ENCODE measurements around the gene PSAP. TPM values are rescaled to one million over a fixed set of nuclear protein-coding genes. Genes with fewer than 3 reads are reported as not detected.

Gene PSAP
- total and polyA plus RNA-seq, 2 experiments from 2014 or later: 151 to 391 TPM

GRCh38 chr10:71770255-71770654, 80.8 kb downstream of the PSAP start:
- Histone ChIP-seq H3K4me2 (no peak overlapping the region), H3K79me2 (replicated peaks; ENCODE audit: insufficient read depth) (no peaks in the 10 kb centered on the region), H3K4me1 (ENCODE audit: insufficient read depth) (no peaks in the 10 kb centered on the region), H2AFZ (no peak overlapping the region), H4K20me1 (replicated peaks; ENCODE audit: insufficient read depth) (no peaks in the 10 kb centered on the region), H3K27me3 (ENCODE audit: insufficient read depth) (peaks cover 12% of the 10 kb centered on the region; the same call in 1 of the 2 replicates), H3F3A (replicated peaks; ENCODE audit: low read depth) (no peaks in the 10 kb centered on the region), H3K36me3 (ENCODE audit: insufficient read depth) (no peaks in the 10 kb centered on the region), H3K27ac (ENCODE audit: low read depth) (no peak overlapping the region), H3K9me2 (ENCODE audit: insufficient read depth) (no peaks in the 10 kb centered on the region), H3K4me3 (no peak overlapping the region)
- Mint-ChIP-seq H3K27ac (no peak overlapping the region), H3K36me3 (ENCODE audit: low read depth) (no peaks in the 10 kb centered on the region), H3K27me3 (ENCODE audit: insufficient read depth, low read depth, poor library complexity) (peaks cover 14% of the 10 kb centered on the region), H3K4me3 (no peak overlapping the region), H3K9me3 (no peaks in the 10 kb centered on the region; the same call in 2 of the 3 replicates), H3K4me1 (peaks cover 9% of the 10 kb centered on the region)
- DNase-seq (ENCODE audit: low spot score) (no peak), ATAC-seq (no peak)
- no peak for TF ChIP-seq ZNF331 (CRISPR knock-in tag; IDR thresholded peaks at IDR 0.05; ENCODE audit: low read depth)

- no peak overlapping the region for H3K4me3 Mint-ChIP-seq
These were observed 81.7 kb downstream of the PSAP start for GRCh38 chr10:71769279-71769823.

More at GRCh38 chr10:71769279-71769823, 81.7 kb downstream of the PSAP start:
- Histone ChIP-seq H3K4me2 (no peak overlapping the region), H3K27ac (ENCODE audit: low read depth) (no peak overlapping the region), H2AFZ (no peak overlapping the region), H4K20me1 (replicated peaks; ENCODE audit: insufficient read depth) (no peaks in the 10 kb centered on the region), H3K9me2 (ENCODE audit: insufficient read depth) (no peaks in the 10 kb centered on the region), H3K36me3 (ENCODE audit: insufficient read depth) (no peaks in the 10 kb centered on the region), H3F3A (replicated peaks; ENCODE audit: low read depth) (no peaks in the 10 kb centered on the region), H3K27me3 (ENCODE audit: insufficient read depth) (peaks cover 12% of the 10 kb centered on the region; the same call in 1 of the 2 replicates), H3K4me3 (no peak overlapping the region), H3K4me1 (ENCODE audit: insufficient read depth) (no peaks in the 10 kb centered on the region), H3K79me2 (replicated peaks; ENCODE audit: insufficient read depth) (no peaks in the 10 kb centered on the region)
- DNase-seq (ENCODE audit: low spot score): peak; percentile 28
- Mint-ChIP-seq H3K36me3 (ENCODE audit: low read depth) (no peaks in the 10 kb centered on the region), H3K27ac (no peak overlapping the region), H3K4me1 (peaks cover 9% of the 10 kb centered on the region), H3K27me3 (ENCODE audit: insufficient read depth, low read depth, poor library complexity) (peaks cover 14% of the 10 kb centered on the region), H3K9me3 (no peaks in the 10 kb centered on the region; the same call in 2 of the 3 replicates)
- no peak for TF ChIP-seq REST (IDR thresholded peaks at IDR 0.05; ENCODE audit: unreplicated experiment)
- no peak for TF ChIP-seq CTCF (conservative IDR thresholded peaks at IDR 0.05; ENCODE audit: low read depth in 2 of 2)
- TF ChIP-seq ZNF462 (CRISPR knock-in tag; IDR thresholded peaks at IDR 0.05): no peak
- TF ChIP-seq STAT1 (IDR thresholded peaks at IDR 0.05; ENCODE audit: unreplicated experiment): no peak
- no peak for TF ChIP-seq NANOG (IDR thresholded peaks at IDR 0.05; ENCODE audit: borderline replicate concordance)
- ATAC-seq: no peak
